Measurements from ENCODE around the gene ASH1L. TPM values are rescaled to one million over a fixed set of nuclear protein-coding genes. Genes with fewer than 3 reads are reported as not detected.
"Not testable (repeated sequence)": the region's sequence is repeated elsewhere in the genome, so short reads cannot be mapped to it uniquely, and the experiment has no call there.

Gene ASH1L
- total RNA-seq, 4 donors from 2014 or later: 63.3 to 75.6 (median 67.7) TPM

DNA sequence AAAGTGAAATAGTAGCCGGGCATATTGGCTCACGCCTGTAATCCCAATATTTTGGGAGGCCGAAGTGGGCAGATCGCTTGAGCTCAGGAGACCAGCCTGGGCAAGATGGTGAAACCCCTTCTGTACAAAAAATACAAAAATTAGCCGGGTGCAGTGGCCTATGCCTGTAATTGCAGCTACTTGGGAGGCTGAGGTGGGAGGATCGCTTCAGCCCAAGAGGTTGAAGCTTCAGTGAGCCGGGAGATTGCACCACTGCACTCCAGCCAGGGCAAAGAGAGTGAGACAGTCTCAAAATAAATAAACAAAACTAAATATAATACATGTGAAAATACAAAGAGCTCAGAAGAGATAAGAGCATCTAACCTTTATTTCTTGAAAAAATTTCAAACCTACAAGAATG lies 45.1 kb upstream of the ASH1L start:
- no peak for TF ChIP-seq CTCF (IDR thresholded peaks at IDR 0.05)
- TF ChIP-seq POLR2A (IDR thresholded peaks at IDR 0.05; ENCODE audit: low read depth): no peak
- no peak for TF ChIP-seq POLR2AphosphoS5 (IDR thresholded peaks at IDR 0.05)
- TF ChIP-seq EP300 (IDR thresholded peaks at IDR 0.05): no peak
- intact Hi-C loops (cut with DNase I): no loop called here
- 80% methylated on average over 7 of the region's 7 CpGs for WGBS
- H3K9me3 ChIP-seq: no peaks in the 10 kb centered on the region
- DNase-seq (ENCODE audit: extremely low spot score): no peak
- H3K27ac ChIP-seq (replicated peaks in 1 of 4): no peak overlapping the region
- H3K4me3 ChIP-seq: no peak overlapping the region
- H3K4me1 ChIP-seq: peaks cover 3 to 5% (median 4%) of the 10 kb centered on the region in 4 donors
- peaks cover 0 to 8% (median 7%) of the 10 kb centered on the region in 4 donors for H3K36me3 ChIP-seq
- no peaks in the 10 kb centered on the region for H3K27me3 ChIP-seq

DNA sequence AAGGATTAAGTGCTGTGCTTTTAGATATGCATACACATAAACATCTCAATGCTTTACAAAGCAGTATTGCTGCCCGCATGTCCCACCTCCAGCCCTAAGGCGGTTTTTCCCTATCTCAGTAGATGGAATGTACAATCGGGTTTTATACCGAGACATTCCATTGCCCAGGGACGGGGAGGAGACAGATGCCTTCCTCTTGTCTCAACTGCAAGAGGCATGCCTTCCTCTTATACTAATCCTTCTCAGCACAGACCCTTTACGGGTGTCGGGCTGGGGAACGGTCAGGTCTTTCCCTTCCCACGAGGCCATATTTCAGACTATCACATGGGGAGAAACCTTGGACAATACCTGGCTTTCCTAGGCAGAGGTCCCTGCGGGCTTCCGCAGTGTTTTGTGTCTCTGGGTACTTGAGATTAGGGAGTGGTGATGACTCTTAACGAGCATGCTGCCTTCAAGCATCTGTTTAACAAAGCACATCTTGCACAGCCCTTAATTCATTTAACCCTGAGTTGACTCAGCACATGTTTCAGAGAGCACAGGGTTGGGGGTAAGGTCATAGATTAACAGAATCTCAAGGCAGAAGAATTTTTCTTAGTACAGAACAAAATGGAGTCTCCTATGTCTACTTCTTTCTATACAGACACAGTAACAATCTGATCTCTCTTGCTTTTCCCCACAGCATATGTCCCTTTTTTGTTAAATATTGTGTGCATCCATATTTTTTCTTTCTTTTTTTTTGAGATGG lies 37.4 kb upstream of the ASH1L start:
- peaks cover 0 to 11% (median 9%) of the 10 kb centered on the region in 4 donors for H3K4me1 ChIP-seq
- H3K36me3 ChIP-seq; DNase-seq (ENCODE audit: extremely low spot score); H3K4me3 ChIP-seq; intact Hi-C loops (cut with DNase I); H3K27me3 ChIP-seq; H3K27ac ChIP-seq (replicated peaks in 1 of 4); H3K9me3 ChIP-seq: not testable (repeated sequence)
- WGBS: 39% methylated on average over 11 of the region's 12 CpGs

DNA sequence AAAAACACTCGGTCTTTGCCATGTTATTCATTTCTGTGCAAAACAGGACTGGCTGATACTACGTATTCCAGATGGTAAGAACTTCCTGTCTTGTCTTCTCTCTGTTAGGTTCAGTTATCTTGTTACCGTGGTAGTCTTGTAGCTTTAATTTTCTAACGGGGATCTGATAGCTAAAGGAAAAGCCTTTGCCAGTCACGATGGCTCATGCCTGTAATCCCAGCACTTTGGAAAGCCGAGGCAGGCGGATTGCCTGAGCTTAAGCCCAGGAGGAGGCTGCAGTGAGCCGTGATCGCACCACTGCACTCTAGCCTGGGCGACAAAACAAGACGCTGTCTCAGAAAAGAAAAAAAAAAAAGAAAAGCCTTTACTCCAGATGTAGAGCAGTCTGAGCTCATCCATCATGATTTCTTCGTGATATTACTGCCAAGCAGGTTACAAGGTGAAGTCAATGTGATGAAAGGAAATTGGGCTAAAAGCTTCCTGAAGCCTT lies 36.3 kb upstream of the ASH1L start:
- H3K27me3 ChIP-seq: peaks cover 0 to 7% (median 0%) of the 10 kb centered on the region in 4 donors
- TF ChIP-seq POLR2A (IDR thresholded peaks at IDR 0.05; ENCODE audit: low read depth) (no peak), POLR2AphosphoS5 (IDR thresholded peaks at IDR 0.05) (no peak), CTCF (IDR thresholded peaks at IDR 0.05) (no peak), EP300 (IDR thresholded peaks at IDR 0.05) (no peak)
- no peaks in the 10 kb centered on the region for H3K36me3 ChIP-seq
- DNase-seq (ENCODE audit: extremely low spot score): no peak
- no peak overlapping the region for H3K27ac ChIP-seq (replicated peaks in 1 of 4)
- 24% methylated on average over 12 of the region's 12 CpGs for WGBS
- peaks cover 0 to 11% (median 9%) of the 10 kb centered on the region in 4 donors for H3K4me1 ChIP-seq
- peak overlapping the region in 3 of 4 donors; percentile 18 to 33 (median 19) for H3K4me3 ChIP-seq
- H3K9me3 ChIP-seq: no peaks in the 10 kb centered on the region
- intact Hi-C loops (cut with DNase I): no loop called here

DNA sequence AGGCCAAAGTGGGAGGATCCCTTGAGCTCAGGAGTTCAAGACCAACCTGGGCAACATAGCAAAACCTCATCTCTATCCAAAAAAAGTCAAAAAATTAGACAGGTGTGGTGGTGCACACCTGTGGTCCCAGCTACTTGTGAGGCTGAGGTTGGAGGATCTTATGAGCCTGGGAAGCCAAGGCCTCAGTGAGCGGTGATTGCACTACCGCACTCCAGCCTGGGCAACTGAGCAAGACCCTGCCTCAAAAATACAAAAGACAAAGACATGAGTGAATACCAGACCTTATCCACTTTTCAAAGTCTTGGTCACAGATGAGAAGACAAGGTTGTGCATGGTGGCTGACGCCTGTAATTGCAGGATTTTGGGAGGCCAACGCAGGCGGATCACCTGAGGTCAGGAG lies 34.3 kb upstream of the ASH1L start:
- DNase-seq (ENCODE audit: extremely low spot score): no peak
- H3K4me3 ChIP-seq: no peak overlapping the region
- TF ChIP-seq POLR2AphosphoS5 (IDR thresholded peaks at IDR 0.05) (no peak), CTCF (IDR thresholded peaks at IDR 0.05) (no peak), EP300 (IDR thresholded peaks at IDR 0.05) (no peak), POLR2A (IDR thresholded peaks at IDR 0.05; ENCODE audit: low read depth) (no peak)
- no peaks in the 10 kb centered on the region for H3K9me3 ChIP-seq
- no peak overlapping the region for H3K27ac ChIP-seq (replicated peaks in 1 of 4)
- H3K27me3 ChIP-seq: peaks cover 0 to 7% (median 0%) of the 10 kb centered on the region in 4 donors
- intact Hi-C loops (cut with DNase I): no loop called here
- H3K36me3 ChIP-seq: no peaks in the 10 kb centered on the region
- peaks cover 0 to 15% (median 13%) of the 10 kb centered on the region in 4 donors for H3K4me1 ChIP-seq
- 97% methylated on average over 5 of the region's 5 CpGs for WGBS

DNA sequence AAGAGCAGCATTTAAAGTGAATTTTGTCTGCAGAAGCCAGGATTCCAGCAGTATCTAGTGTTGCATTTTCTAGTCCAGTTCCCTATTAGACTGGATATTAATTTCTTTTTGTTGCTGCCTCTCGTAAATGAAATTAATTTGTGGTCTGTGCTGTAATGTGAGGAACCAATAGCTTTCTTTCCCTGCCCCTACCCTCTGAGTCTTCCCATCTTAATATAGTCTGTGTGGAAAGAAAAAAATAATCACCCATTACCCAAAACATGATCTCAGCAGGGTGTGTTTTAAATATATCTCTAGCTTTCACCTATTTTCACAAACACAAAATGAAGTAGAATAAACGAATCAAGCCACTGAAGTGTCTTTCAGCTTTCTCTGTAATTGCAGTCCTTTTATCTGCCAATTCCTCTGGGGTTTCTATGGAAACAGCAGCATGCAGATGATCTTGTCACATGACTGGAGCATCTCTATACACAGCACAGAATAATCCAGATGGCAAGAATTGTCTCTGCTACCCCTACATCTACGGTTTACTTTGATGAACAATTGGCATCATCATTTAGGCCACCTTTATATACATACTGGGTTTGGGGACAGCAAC lies 33.4 kb upstream of the ASH1L start:
- H3K4me1 ChIP-seq: peaks cover 0 to 16% (median 13%) of the 10 kb centered on the region in 4 donors
- H3K9me3 ChIP-seq; H3K36me3 ChIP-seq; H3K4me3 ChIP-seq; DNase-seq (ENCODE audit: extremely low spot score); H3K27ac ChIP-seq (replicated peaks in 1 of 4); intact Hi-C loops (cut with DNase I); H3K27me3 ChIP-seq: not testable (repeated sequence)
- whole genome bisulfite sequencing: 71% methylated on average over 3 of the region's 3 CpGs
